ENCODE results near the gene FAM222A. TPM values are rescaled to one million over a fixed set of nuclear protein-coding genes. Genes with fewer than 3 reads are reported as not detected.
A peak's percentile ranks its signal among the peaks of the same experiment; 100 is the strongest.

Gene FAM222A
- total RNA-seq, 1 experiment from 2014 or later, result 0.24 TPM

GRCh38 chr12:109771746-109772621, 58.4 kb downstream of the FAM222A start:
- no peak for DNase-seq (ENCODE audit: low read depth)

DNA sequence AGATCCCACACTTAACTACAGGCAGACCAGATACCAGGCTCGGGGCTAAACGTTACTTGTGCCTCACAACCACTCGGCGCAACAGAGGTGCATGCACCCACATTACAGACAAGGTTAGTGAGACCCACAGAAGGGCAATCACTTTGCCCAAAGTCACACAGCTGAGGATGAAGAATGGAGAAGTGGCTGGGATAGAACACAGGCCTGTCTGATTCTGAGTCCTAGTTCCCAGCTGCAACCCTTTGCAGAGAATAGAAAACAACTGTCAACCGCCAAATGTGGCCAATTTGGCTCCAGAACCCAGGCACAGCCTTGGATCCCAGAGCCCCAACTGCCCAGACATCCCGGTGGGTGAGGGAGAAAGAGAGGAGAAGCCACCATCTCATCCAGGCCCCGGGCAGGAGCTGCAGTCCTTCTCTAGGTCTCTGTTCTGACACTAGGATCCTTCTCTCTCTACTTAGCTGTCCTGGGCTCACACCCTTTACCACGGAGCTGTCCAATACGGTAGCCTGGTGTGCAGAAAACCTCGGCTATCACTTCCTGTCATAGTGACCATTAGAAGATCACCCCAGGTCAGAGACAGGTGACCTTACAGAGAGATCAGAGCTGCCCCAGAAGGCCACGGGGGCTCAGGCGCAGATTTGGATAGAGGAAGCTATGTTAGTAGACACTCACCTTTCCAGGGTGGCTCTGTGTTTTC, 59.1 kb downstream of the FAM222A start:
- no peak for DNase-seq (ENCODE audit: low read depth)

DNA sequence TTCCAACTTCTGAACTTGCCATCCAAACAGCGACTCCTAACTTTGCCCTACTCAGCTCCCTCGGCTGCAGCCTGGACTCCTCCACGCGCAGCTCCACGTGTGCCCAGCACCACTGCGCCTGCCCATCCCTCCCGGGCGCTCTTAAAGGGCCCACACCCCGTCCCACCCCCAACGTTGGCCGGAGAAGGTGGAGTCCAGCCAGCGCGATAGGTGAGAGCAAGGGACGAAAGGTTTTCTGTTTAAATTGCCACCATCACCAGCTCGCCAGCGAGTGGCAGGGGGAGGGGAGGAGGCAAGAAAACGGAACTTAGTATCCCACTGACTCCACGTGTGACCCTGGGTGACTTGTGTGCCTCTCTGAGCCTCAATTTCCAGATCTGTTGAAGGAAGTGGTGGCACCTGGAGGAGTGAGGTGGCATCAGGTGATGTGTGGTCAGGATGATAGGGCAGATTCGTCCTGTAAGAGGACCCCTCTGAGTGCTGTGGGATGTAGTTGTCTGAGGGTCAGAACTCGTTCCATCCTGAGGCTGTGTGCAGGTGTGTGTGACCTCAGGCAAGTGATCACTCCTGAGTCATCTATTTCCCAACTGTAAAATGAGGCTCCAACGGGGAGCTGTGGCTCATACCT, 59.9 kb downstream of the FAM222A start:
- DNase-seq (ENCODE audit: low read depth), result no peak

DNA sequence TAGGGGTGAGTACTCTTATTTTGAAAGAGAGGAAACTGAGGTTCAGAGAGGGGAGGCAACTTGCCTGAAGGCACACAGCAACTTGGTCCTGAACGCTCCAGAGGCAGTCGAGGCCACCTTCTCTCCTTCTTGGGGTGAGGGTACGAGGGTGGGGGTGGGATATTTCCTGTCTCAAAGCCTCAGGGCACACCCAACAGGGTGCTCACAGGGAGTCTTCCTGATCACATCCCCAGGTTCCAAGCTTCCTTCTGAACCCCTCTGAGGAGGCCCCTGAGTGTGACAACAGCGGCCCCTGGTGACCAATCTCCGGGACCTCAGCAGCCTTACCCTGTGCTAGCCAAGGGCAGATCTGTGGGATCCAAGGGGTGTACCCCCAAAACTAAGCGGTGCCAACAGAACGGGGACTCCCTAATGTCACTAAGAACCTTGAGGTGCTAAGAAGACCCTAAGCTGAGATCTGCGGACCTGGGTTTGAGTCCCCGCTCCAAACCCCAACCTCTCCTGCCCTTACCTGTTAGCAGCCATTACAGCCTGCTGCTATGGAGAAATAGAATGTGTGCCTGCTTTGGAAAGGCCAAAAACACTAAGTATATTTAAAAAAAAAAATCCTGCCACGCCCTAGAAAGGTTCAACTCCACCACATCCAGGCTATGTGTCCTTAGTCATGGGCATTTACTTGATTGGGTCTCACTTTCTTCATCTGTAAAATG, 61.7 kb downstream of the FAM222A start:
- DNase-seq (ENCODE audit: low read depth), result peak; percentile 49

- no peak for DNase-seq (ENCODE audit: low read depth)
Measured at GRCh38 chr12:109776624-109777023, 63.0 kb downstream of the FAM222A start.

GRCh38 chr12:109777544-109777943, 63.9 kb downstream of the FAM222A start:
- peak; percentile 52 for DNase-seq (ENCODE audit: low read depth)

DNA sequence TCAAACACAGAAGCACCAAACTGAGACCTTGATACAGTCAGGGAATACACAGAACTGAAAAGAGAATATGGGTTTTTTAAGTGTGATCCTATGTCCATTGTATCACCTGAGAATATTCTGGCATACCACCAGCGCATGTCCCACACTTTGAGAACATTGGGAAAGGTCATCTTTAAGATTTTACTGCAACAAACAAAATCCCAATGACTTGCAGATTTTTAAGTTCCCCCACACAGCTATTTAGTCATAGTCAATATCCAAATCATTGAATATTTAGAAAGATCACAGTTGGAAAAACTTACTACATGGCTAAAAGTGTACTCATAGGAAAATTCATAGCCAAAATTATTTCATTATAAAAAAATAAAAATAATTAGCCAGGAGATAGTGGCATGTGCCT, 65.1 kb downstream of the FAM222A start:
- DNase-seq (ENCODE audit: low read depth), result no peak

DNA sequence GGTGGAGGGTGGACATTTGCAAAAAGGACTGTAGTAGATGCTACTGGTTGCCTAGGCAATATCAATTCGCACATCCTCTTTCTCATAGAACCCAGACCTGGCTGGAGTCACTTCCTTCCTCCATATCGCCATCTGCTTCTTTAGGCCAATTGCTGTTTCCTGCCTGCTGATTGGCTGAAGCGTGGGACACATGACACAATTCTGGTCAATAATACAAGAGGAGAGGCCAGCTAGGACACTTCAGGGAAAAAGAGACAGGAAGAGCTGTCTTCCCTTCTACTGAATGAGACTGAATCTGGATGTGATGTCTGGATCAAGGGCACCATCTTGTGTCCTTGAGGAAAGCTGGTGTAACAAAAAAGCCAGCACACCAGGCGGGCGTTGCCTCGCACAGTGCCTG, 65.8 kb downstream of the FAM222A start:
- DNase-seq (ENCODE audit: low read depth), result peak; percentile 18

DNA sequence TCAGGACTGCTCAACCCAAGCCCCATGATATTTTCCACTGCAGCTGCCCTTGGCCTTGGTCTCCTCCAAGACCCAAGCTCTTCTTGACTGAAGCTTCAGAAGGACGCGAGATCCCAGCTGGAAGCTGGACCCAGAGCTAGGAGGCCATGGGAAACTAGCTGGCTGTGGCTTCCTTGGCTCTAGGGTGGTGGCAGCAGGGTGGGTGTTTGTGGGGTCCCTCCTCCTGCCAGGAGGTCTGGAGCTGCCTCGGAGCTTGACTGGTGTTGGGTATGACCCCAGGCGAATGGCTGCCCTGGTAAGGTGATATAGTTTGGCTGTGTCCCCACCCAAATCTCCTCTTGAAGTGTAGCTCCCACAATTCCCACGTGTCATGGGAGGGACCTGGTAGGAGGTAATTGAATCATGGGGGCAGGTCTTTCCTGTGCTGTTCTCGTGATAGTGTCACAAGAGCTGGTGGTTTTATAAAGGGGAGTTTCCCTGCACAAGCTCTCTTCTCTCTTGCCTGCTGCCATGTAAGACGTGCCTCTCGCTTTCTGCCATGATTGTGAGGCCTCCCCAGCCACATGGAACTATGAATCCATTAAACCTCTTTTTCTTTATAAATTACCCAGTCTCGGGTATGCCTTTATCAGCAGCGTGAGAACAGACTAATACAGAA, 68.2 kb downstream of the FAM222A start:
- DNase-seq (ENCODE audit: low read depth), result no peak

DNA sequence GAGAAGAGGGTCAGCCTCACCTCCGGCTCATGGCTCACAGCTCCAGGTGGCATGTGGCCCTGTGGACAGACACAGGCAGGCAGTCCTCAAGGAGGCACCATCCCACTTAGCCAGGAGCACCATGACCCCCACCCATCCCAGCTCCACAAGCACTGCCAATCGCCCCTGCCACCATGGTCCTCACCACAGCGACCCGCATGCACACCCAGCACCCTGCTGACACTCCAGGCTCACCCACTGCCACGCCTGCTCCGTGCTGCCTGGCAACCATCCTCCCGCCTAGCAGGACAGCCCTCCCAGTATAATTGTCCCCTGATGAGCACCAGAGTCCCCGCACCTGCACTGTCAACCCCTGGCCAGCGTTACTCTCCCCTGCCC, 68.7 kb downstream of the FAM222A start:
- DNase-seq (ENCODE audit: low read depth), result no peak

- DNase-seq (ENCODE audit: low read depth), result no peak
Measured at GRCh38 chr12:109783135-109783964, 69.7 kb downstream of the FAM222A start.

- no peak for DNase-seq (ENCODE audit: low read depth)
Measured at GRCh38 chr12:109783965-109784244, 70.3 kb downstream of the FAM222A start.

DNA sequence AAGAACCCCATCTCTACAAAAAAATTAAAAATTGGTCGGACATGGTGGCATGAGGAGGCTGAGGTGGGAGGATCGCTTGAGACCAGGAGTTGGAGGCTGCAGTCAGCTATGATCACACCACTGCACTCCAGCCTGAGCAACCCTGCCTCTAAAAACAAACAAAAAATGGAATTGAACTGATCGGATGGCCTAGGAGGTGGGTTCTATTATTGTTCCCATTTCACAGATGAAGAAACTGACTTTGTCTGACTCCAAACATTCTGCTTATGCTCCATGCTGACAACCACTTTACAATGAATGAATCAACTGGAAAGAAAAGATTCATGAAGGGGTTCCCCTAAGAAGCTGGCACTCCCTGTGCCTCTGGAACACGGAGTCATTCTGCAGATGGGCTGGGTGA, 72.2 kb downstream of the FAM222A start:
- DNase-seq (ENCODE audit: low read depth), result no peak

GRCh38 chr12:109786799-109787198, 73.2 kb downstream of the FAM222A start:
- DNase-seq (ENCODE audit: low read depth), result no peak

- DNase-seq (ENCODE audit: low read depth), result no peak
Measured at GRCh38 chr12:109789526-109790048, 76.0 kb downstream of the FAM222A start.

DNA sequence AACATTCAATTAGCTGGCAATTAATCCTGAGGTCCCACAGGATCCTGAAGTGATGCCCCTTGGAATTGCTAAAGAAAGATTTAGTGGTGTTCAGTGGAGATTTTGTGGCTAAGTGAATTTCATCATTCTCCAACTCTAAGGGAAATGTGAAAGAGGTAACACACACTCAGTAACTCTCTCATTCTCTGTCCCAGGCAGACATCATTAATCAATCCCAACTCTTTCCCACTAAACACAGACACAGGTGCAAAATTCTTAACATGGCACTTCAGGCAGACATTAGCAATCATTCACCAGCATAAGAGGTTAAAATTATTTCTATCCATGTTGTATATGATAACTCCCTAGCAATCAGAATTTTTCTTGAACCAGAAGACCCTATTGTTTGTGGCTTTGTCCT, 79.4 kb downstream of the FAM222A start:
- DNase-seq (ENCODE audit: low read depth), result no peak

DNA sequence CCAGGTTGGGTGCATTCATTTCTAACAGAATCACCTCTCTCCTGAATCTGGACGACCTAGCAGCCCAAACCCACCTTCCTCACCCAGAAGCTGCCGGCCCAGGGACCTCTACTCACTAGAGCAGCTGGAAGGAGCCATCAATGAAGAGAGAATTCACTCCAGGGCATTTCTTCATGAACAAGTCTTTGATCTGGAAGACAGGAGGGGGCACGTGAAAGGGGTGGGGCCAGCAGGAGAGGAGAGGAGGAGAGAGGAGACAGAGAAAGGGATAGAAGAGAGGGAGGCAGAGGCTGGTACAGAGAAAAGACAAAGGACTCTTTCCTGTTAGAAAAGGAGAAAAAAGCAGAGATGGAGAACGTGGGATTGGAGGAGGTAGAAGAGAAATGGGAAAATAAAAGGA, 79.8 kb downstream of the FAM222A start:
- DNase-seq (ENCODE audit: low read depth), result no peak

GRCh38 chr12:109793826-109794501, 80.3 kb downstream of the FAM222A start:
- DNase-seq (ENCODE audit: low read depth), result no peak

DNA sequence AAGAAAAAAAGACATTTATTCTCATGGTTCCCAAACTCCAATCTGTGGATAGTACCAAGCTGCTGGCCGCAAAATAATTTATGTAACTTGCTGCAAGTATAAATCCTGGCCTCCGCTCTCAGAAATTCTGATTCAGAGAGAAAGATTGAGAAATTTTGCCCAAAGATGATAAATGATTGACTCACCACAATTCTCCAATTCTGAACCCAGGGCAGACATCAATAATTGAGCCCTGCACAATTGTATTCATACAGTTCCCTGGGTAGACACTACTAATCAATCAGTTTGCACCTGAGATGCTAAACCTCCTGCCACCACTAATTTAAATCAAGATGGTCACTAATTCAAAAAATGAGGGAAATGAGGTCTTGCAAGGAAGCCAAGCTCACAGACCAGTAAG, 81.4 kb downstream of the FAM222A start:
- DNase-seq (ENCODE audit: low read depth), result no peak

DNA sequence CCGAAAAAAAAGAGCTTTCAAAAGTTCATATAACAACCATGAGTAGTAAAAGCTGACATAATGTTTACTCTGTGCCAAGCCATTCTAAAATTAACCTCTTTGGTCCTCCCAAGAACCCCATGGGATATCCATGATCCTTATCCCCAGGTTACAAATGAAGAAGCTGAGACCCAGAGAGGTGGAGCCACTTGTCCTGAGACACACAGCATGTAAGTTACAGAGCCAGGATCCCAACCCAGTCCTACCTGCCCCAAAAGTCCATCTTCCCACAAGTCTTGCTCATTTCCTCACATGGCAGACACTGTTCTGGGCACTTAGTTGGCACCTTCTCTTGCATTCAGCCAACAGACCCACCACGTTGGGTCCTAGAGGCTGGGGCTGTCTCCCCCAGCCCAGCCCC, 82.4 kb downstream of the FAM222A start:
- DNase-seq (ENCODE audit: low read depth), result no peak
